ENCODE measurements around the gene EXD2.
"Not testable (repeated sequence)": the region's sequence is repeated elsewhere in the genome, so short reads cannot be mapped to it uniquely, and the experiment has no call there.

EXD2 gene

DNA sequence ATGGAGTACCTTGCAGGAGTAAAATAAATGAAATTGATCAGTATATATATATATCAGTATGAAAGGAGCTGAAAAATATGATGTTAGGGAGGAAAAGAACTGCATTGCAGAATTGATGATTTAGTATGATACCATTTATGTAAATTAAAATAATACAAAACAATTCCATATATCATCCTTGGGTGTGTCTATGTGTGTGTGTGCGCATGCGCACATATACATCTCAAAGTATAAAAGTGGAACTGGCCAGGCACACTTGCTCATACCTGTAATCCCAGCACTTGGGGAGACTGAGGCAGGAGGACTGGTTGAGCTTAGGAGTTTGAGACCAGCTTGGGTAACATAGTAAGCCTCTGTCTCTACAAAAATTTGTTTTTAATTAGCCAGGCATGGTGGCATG lies 84.0 kb downstream of the EXD2 start:
- Histone ChIP-seq H3K9me3 (ENCODE audit: severe bottlenecking) (no peaks in the 10 kb centered on the region), H3K4me3 (ENCODE audit: severe bottlenecking) (no peak overlapping the region), H3K27me3 (ENCODE audit: insufficient read depth, poor library complexity, severe bottlenecking) (no peaks in the 10 kb centered on the region), H3K4me1 (ENCODE audit: insufficient read depth, poor library complexity, severe bottlenecking) (no peaks in the 10 kb centered on the region), H3K36me3 (ENCODE audit: low read depth) (no peaks in the 10 kb centered on the region), H3K27ac (ENCODE audit: poor library complexity, severe bottlenecking) (no peak overlapping the region)
- ATAC-seq (ENCODE audit: low read depth) (no peak), DNase-seq (ENCODE audit: low spot score) (no peak)
- TF ChIP-seq, protein P1, sequence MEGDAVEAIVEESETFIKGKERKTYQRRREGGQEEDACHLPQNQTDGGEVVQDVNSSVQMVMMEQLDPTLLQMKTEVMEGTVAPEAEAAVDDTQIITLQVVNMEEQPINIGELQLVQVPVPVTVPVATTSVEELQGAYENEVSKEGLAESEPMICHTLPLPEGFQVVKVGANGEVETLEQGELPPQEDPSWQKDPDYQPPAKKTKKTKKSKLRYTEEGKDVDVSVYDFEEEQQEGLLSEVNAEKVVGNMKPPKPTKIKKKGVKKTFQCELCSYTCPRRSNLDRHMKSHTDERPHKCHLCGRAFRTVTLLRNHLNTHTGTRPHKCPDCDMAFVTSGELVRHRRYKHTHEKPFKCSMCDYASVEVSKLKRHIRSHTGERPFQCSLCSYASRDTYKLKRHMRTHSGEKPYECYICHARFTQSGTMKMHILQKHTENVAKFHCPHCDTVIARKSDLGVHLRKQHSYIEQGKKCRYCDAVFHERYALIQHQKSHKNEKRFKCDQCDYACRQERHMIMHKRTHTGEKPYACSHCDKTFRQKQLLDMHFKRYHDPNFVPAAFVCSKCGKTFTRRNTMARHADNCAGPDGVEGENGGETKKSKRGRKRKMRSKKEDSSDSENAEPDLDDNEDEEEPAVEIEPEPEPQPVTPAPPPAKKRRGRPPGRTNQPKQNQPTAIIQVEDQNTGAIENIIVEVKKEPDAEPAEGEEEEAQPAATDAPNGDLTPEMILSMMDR (IDR thresholded peaks at IDR 0.05; ENCODE audit: poor library complexity, severe bottlenecking), result no peak

DNA sequence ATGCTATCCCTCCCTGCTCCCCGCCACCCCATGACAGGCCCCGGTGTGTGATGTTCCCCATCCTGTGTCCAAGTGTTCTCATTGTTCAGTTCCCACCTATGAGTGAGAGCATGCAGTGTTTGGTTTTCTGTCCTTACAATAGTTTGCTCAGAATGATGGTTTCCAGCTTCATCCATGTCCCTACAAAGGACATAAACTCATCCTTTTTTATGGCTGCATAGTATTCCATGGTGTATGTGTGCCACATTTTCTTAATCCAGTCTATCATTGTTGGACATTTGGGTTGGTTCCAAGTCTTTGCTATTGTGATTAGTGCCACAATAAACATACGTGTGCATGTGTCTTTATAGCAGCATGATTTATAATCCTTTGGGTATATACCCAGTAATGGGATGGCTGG lies 86.1 kb downstream of the EXD2 start:
- ATAC-seq (ENCODE audit: low read depth); H3K27me3 ChIP-seq (ENCODE audit: insufficient read depth, poor library complexity, severe bottlenecking); H3K4me1 ChIP-seq (ENCODE audit: insufficient read depth, poor library complexity, severe bottlenecking); H3K27ac ChIP-seq (ENCODE audit: poor library complexity, severe bottlenecking); H3K9me3 ChIP-seq (ENCODE audit: severe bottlenecking); H3K36me3 ChIP-seq (ENCODE audit: low read depth); H3K4me3 ChIP-seq (ENCODE audit: severe bottlenecking); DNase-seq (ENCODE audit: low spot score): not testable (repeated sequence)

GRCh38 chr14:69280746-69281291 lies 89.5 kb downstream of the EXD2 start:
- Histone ChIP-seq H3K27ac (ENCODE audit: poor library complexity, severe bottlenecking) (no peak overlapping the region), H3K9me3 (ENCODE audit: severe bottlenecking) (no peaks in the 10 kb centered on the region), H3K27me3 (ENCODE audit: insufficient read depth, poor library complexity, severe bottlenecking) (no peaks in the 10 kb centered on the region), H3K4me1 (ENCODE audit: insufficient read depth, poor library complexity, severe bottlenecking) (no peaks in the 10 kb centered on the region), H3K4me3 (ENCODE audit: severe bottlenecking) (no peak overlapping the region), H3K36me3 (ENCODE audit: low read depth) (no peaks in the 10 kb centered on the region)
- DNase-seq (ENCODE audit: low spot score) (peak; percentile 30), ATAC-seq (ENCODE audit: low read depth) (no peak)
- TF ChIP-seq, protein P1 (IDR thresholded peaks at IDR 0.05; ENCODE audit: poor library complexity, severe bottlenecking), result no peak

DNA sequence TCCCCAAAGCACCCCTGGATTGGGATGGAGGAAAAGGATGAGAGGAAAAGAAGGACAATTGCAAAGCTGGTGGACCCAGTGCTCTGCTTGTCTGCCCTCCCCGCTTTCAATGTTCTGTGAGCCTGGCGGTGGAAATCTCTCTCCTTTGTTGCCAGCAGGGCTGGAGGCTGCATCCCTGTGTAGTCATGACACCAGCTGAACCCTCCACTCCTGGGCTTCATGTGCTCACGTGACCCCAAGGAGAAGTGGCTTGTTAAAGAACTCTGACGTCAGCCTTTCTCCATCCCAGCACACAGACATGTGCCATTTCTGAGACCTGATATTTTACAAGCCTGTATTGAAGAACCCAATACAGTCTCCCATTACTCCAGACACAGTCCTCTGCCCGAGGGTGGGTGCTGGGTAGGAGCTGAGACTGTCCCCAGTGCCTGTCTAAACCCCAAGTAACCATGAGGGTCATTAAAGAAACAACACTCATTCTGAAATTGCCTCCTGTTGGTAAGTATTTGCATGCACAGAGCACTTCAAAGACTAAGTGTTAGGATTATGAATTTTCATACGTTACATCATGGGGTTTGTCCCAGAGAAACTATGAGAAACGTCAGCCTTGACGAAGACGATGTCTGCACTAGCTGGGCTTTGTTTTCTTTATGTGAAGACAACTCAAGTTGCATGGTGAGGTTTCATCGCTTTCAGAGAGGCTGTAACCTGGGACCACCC lies 90.3 kb downstream of the EXD2 start:
- Histone ChIP-seq H3K27me3 (ENCODE audit: insufficient read depth, poor library complexity, severe bottlenecking) (no peaks in the 10 kb centered on the region), H3K36me3 (ENCODE audit: low read depth) (no peaks in the 10 kb centered on the region), H3K9me3 (ENCODE audit: severe bottlenecking) (no peaks in the 10 kb centered on the region), H3K4me1 (ENCODE audit: insufficient read depth, poor library complexity, severe bottlenecking) (no peaks in the 10 kb centered on the region), H3K4me3 (ENCODE audit: severe bottlenecking) (no peak overlapping the region), H3K27ac (ENCODE audit: poor library complexity, severe bottlenecking) (no peak overlapping the region)
- ATAC-seq (ENCODE audit: low read depth), result no peak; the same call in 2 of the 3 replicates
- TF ChIP-seq, protein P1 (IDR thresholded peaks at IDR 0.05; ENCODE audit: poor library complexity, severe bottlenecking), result no peak
- peak; percentile 26 for DNase-seq (ENCODE audit: low spot score)

DNA sequence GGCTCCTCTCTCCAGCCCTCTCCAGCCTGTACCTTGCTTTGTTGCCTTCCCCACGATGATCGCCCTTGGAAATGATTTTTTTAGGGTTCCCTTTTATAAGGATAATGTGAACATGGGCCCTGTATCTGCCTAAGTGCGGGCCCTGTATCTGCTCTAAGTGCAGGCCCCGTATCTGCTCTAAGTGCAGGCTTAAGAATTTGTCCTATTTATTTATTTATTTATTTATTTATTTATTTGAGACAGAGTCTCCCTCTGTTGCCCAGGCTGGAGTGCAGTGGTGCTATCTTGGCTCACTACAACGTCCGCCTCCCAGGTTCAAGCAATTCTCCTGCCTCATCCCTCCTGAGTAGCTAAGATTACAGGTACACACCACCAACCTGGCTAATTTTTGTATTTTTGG lies 91.2 kb downstream of the EXD2 start:
- TF ChIP-seq, protein P1 (IDR thresholded peaks at IDR 0.05; ENCODE audit: poor library complexity, severe bottlenecking), result no peak
- Histone ChIP-seq H3K4me1 (ENCODE audit: insufficient read depth, poor library complexity, severe bottlenecking) (no peaks in the 10 kb centered on the region), H3K9me3 (ENCODE audit: severe bottlenecking) (no peaks in the 10 kb centered on the region)

More for the DNA sequence above, 91.2 kb downstream of the EXD2 start:
- ATAC-seq (ENCODE audit: low read depth) (no peak), DNase-seq (ENCODE audit: low spot score) (no peak)
- H3K4me3 ChIP-seq (ENCODE audit: severe bottlenecking), result no peak overlapping the region
- H3K27me3 ChIP-seq (ENCODE audit: insufficient read depth, poor library complexity, severe bottlenecking), result no peaks in the 10 kb centered on the region
- no peak overlapping the region for H3K27ac ChIP-seq (ENCODE audit: poor library complexity, severe bottlenecking)
- H3K36me3 ChIP-seq (ENCODE audit: low read depth), result no peaks in the 10 kb centered on the region
